ENCODE measurements around the gene TSEN2. TPM values are rescaled to one million over a fixed set of nuclear protein-coding genes. Genes with fewer than 3 reads are reported as not detected.

The TSEN2 gene
- total RNA-seq, 1 donor from 2014 or later: 18.6 TPM

DNA sequence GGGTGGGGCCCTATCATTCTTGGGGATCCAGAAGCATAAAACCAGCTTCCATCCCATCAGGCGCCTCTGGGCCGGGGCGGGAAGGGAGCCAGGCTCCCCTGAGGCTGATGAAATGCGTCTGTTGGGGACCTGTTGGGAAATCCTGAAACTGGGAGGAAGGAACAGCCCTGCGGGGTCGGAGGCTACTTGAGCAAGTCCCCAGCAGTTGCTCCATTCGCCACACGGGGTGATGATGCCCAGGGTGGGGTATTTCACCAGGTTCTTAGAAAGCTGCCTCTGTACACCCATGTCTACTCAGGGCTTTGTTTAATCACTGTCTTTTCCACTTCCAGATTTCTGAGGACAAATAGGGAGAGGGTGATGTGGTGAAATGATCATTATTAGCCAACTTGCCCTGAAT, 25.4 kb upstream of the TSEN2 start:
- DNase-seq: no peak
- no peaks in the 10 kb centered on the region for H3K9me3 Mint-ChIP-seq (ENCODE audit: unreplicated experiment)
- TF ChIP-seq, protein P1, sequence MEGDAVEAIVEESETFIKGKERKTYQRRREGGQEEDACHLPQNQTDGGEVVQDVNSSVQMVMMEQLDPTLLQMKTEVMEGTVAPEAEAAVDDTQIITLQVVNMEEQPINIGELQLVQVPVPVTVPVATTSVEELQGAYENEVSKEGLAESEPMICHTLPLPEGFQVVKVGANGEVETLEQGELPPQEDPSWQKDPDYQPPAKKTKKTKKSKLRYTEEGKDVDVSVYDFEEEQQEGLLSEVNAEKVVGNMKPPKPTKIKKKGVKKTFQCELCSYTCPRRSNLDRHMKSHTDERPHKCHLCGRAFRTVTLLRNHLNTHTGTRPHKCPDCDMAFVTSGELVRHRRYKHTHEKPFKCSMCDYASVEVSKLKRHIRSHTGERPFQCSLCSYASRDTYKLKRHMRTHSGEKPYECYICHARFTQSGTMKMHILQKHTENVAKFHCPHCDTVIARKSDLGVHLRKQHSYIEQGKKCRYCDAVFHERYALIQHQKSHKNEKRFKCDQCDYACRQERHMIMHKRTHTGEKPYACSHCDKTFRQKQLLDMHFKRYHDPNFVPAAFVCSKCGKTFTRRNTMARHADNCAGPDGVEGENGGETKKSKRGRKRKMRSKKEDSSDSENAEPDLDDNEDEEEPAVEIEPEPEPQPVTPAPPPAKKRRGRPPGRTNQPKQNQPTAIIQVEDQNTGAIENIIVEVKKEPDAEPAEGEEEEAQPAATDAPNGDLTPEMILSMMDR (IDR thresholded peaks at IDR 0.05; ENCODE audit: partially characterized antibody, unreplicated experiment): no peak
- H3K27ac Mint-ChIP-seq (ENCODE audit: unreplicated experiment): no peak overlapping the region
- H3K4me3 Mint-ChIP-seq (ENCODE audit: unreplicated experiment): no peak overlapping the region
- H3K27me3 Mint-ChIP-seq (ENCODE audit: unreplicated experiment): peaks cover 2% of the 10 kb centered on the region
- H3K36me3 Mint-ChIP-seq (ENCODE audit: unreplicated experiment): peaks cover 4% of the 10 kb centered on the region
- peaks cover 4% of the 10 kb centered on the region for H3K4me1 Mint-ChIP-seq (ENCODE audit: low read depth, unreplicated experiment)

DNA sequence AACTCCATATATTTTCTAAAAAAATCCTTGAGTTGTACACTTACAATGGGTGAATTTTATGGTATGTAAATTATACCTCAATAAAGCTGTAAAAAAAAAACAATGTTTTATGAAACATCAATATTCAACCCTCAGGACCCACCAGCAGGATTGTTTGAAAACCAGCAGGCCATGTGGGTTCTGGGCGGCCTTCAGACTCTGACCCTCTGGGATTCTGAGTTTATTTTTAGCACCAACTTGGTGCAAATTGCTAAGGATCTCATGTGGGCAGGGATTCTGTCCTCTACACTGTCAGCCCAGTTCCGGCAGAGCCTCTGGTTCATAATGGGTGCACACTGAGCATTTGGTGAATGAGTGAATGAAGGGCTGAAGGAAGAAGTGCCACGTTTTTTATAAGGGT, 24.2 kb upstream of the TSEN2 start:
- Mint-ChIP-seq H3K36me3 (ENCODE audit: unreplicated experiment) (peaks cover 4% of the 10 kb centered on the region), H3K27ac (ENCODE audit: unreplicated experiment) (no peak overlapping the region), H3K4me3 (ENCODE audit: unreplicated experiment) (no peak overlapping the region), H3K4me1 (ENCODE audit: low read depth, unreplicated experiment) (peaks cover 4% of the 10 kb centered on the region), H3K27me3 (ENCODE audit: unreplicated experiment) (peaks cover 2% of the 10 kb centered on the region), H3K9me3 (ENCODE audit: unreplicated experiment) (no peaks in the 10 kb centered on the region)
- TF ChIP-seq, protein P1 (IDR thresholded peaks at IDR 0.05; ENCODE audit: partially characterized antibody, unreplicated experiment): no peak
- no peak for DNase-seq

DNA sequence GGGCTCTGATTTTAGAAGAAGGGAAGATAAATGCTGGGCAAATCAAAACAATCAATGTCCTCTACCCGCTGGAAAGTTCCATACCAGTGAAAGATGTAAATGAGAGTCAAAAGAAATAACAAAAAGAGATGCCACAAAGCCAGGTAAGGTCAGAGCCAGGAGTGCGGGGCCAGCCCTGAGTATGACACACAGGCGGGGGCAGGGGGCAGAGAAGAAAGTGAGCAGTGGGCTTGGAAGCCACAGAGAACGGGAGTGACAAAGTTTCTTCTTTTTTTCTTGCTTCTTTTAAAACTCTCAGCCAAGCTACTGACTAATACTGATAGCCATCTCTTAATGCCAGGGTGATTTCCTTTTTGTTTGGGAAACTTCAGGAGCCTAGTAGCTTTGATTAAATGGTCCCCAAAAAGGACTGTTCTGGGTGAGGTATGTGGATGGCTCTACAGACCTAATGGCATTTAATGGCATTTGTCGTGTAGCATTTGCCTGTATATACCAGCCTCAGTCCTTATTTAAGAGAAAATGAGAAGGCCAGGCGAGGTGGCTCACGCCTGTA, 23.1 kb upstream of the TSEN2 start:
- Mint-ChIP-seq H3K4me3 (ENCODE audit: unreplicated experiment) (no peak overlapping the region), H3K36me3 (ENCODE audit: unreplicated experiment) (peaks cover 4% of the 10 kb centered on the region), H3K4me1 (ENCODE audit: low read depth, unreplicated experiment) (peaks cover 4% of the 10 kb centered on the region), H3K27me3 (ENCODE audit: unreplicated experiment) (peaks cover 2% of the 10 kb centered on the region), H3K9me3 (ENCODE audit: unreplicated experiment) (no peaks in the 10 kb centered on the region), H3K27ac (ENCODE audit: unreplicated experiment) (no peak overlapping the region)
- TF ChIP-seq, protein P1 (IDR thresholded peaks at IDR 0.05; ENCODE audit: partially characterized antibody, unreplicated experiment): no peak
- no peak for DNase-seq

DNA sequence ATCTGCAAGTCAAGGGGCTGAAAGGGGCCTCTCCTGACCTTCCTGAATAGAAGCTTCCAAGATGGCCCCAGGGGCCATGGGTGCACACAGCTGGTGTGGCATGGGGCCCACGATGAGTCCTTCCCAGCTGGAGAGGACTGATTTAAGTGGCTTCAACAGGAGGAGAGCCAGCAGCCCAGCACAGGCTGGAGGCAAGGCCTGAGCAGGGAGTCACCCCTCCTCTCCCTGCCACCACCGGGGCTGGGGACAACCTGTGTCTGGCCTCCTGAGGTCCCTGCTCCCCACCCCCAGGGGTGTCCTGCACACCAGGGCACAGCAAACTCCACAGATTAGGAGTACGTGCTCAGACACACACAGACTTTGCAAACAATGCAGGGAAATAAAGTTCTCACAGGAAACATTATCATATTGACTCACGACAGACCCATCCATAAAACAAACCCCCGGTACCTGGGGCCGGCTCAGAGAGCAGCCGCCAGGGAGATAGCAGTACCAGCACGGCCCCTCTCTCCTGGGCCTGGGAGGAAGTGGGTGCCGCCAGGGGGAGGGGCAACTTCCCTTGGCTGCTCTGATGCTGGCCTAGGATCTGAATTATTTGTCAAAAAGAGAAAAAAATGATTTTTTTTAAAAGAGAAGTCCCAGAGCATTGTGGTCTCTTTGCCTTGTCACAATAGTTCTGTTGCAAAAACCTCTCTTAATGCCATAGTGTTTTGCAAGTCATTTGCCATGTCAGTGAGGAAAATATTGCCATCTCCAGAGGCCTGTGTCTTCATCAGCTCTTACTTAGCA, 21.9 kb upstream of the TSEN2 start:
- H3K4me3 Mint-ChIP-seq (ENCODE audit: unreplicated experiment): no peak overlapping the region

More for the DNA sequence above, 21.9 kb upstream of the TSEN2 start:
- TF ChIP-seq, protein P1 (IDR thresholded peaks at IDR 0.05; ENCODE audit: partially characterized antibody, unreplicated experiment): no peak
- Mint-ChIP-seq H3K9me3 (ENCODE audit: unreplicated experiment) (no peaks in the 10 kb centered on the region), H3K36me3 (ENCODE audit: unreplicated experiment) (peaks cover 4% of the 10 kb centered on the region), H3K27ac (ENCODE audit: unreplicated experiment) (no peak overlapping the region), H3K4me1 (ENCODE audit: low read depth, unreplicated experiment) (peaks cover 4% of the 10 kb centered on the region), H3K27me3 (ENCODE audit: unreplicated experiment) (peaks cover 2% of the 10 kb centered on the region)
- DNase-seq: no peak
